Activated effector memory CD4-positive, alpha-beta T cell treated with anti-CD3 and anti-CD28 coated beads, Interleukin-2, amount 50 U/mL, for 16 hours (primary cell): ENCODE results near the gene EHBP1.
A peak's percentile ranks its signal among the peaks of the same experiment; 100 is the strongest.

Source experiments
- DNase-seq: peaks from one replicate; pipeline ENCODE4 v3.0.0-alpha.2; 2020

EHBP1 gene

DNA sequence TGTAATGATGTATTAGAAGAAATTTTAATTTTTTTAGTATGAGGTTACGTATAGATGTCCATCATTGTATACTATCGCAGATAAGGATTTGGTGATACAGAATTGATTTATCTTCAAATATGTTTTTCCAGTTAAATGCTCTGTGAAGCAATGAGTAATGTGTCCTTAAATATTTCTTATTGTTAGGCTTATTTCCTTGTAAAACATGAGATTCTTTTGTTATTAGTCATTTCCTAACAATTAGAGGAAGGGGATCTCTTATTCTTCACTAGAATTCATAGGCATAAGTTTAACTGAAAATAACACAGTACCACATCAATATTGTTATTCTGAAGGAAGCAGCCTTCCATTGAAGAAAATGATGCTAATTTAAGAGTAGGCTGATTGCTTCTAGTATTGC lies 329.7 kb downstream of the EHBP1 start:
- DNase-seq = no peak

DNA sequence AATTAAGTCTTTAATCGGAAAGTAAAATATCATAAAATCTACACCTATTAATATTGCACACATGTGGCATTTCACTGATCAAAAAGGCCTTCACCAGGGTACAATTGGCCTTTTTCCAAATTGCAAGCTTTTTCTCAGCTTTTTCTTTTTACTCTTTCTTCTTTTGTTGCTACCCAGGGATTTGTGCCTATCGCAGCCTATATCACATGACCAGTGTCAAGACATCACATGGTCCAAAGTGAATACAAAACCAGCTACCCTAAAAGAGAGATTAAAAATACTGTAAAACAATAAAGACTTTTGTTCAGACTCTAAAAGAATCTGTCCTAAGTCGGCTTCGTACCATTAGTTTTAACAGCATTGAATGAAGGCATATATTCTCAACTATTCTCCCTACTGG lies 330.1 kb downstream of the EHBP1 start:
- DNase-seq = no peak

DNA sequence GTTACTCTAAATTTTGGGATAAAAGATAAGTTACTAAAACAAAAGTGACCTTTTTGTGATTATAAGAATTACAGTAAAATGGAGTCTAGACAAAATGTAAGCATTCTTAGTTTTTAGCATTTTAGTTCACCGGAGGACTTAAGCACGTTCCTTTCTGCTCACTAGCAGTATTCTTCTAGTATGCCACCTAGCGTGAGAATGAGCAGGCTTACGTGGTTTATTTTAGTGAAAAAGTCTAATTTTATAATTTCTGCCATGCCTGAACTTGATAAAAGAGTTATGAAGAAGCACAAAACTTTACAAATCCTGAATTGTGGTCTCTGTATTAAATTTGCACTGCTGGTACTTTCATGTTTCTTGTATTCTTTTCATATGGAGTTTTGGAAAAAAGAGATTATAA lies 332.5 kb downstream of the EHBP1 start:
- no peak for DNase-seq

DNA sequence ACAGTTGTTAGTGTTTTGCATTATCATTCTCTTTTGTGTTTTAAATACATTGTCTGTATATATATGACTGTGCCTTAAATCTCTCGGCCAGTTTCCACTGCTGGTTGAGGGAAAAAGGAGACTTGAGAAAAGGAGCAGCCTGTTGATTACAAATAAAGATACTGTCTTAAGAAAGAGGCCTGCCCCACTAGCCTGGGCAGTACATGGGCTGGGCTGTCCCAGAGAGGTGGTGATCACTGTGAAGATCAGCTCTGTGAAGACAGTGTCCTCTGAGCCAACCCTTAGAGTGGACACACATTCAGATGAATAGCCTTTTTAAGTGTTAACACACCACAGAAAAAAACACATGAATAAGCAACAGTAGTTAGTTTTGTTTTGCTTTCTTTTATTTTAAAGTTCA lies 335.1 kb downstream of the EHBP1 start:
- DNase-seq = no peak

DNA sequence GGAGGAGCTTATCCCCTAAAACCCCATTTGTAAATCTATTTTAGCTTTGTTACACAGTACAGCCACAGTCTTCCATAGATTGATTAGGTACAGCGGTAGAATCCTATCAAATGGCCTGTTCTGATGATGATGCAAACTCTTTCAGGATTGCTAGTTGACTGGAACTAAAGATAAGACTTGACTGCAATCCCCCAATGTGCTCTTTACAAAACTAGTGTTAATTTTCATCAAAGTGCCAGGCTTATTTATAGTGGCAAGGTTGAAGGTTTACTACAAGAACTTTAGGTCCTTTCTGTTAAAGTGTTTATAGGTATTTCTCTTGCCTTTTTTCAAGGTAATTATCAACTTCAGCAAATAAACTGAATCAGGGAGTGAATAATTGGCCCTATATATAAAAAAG lies 336.1 kb downstream of the EHBP1 start:
- no peak for DNase-seq

DNA sequence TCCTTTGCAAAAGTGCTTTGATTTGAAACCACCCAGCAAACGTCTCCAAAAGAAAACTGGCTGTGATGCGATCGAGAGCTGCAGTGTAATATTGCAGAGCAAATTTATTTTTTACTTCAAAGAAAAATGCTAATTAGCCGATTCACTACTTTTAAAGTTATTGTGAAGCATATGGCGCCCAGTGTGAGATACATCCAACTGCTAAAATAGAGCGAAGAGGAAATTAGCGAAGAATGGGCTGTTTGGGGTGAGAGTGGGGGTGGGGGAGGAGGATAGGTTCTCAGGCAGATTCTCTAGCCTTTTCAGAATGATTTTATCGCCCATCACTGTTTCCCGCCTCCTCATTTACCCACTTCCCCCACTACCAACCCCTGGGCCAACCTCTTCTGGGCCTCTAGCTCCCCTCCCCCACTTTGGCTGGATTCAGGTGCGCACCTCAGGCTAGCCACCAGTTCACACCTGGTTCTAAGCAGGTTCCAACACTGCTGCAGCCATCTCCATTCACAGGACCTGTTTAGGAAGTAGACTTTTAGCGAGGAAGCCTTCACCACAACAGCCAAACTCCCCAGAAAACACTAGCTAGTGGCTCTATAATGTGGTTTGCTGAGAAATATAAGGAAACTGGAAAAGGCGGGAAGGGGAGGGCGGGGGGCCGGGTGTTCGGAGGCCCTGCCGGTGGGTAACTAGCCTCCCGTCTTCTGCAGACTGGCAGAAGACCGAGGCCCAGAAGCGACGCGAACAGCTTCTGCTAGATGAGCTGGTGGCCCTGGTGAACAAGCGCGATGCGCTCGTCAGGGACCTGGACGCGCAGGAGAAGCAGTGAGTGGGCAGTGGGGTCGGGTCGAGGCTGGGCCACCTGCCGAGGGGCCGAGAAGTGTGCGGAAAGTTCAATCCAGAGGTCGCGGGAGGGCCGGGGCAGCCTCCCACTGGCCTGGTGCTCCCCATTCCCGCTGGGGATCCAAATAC lies 339.1 kb downstream of the EHBP1 start:
- DNase-seq = no peak

DNA sequence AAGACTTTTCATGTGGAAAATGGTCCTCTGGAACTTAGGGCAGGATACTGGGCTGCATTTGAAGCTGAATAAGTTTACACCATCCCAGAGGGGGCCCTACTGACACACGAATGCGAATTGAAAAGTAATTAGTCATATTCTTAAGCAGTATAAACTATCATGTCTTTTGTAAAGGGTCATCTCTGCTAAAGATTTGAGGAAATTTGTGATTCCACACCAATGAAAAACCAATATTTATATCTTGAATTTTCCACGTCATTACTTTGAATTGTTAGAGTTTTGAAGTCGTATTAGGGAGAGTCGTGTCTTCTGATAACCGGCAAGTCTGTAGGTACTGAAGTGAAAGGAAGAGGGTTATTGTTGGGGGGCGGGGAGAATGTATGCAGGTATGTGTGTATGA lies 341.0 kb downstream of the EHBP1 start:
- DNase-seq = no peak

DNA sequence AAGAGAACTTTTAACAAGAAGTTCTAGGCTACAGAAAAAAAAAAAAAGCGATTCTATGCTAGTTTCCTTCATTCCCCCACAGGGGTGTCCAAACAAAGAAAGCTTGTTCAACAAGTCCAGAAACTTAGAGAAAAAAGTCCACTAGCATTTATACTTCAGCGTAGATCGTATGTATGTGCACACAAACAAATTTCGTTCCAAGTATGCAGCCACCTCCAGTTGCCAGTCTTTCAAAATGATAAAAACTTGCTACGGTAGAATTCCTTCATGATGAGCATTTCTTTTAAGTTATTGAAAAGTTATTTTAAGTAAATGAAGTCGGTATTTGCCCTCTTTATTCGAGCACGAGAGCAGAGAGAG lies 341.4 kb downstream of the EHBP1 start:
- DNase-seq = no peak

DNA sequence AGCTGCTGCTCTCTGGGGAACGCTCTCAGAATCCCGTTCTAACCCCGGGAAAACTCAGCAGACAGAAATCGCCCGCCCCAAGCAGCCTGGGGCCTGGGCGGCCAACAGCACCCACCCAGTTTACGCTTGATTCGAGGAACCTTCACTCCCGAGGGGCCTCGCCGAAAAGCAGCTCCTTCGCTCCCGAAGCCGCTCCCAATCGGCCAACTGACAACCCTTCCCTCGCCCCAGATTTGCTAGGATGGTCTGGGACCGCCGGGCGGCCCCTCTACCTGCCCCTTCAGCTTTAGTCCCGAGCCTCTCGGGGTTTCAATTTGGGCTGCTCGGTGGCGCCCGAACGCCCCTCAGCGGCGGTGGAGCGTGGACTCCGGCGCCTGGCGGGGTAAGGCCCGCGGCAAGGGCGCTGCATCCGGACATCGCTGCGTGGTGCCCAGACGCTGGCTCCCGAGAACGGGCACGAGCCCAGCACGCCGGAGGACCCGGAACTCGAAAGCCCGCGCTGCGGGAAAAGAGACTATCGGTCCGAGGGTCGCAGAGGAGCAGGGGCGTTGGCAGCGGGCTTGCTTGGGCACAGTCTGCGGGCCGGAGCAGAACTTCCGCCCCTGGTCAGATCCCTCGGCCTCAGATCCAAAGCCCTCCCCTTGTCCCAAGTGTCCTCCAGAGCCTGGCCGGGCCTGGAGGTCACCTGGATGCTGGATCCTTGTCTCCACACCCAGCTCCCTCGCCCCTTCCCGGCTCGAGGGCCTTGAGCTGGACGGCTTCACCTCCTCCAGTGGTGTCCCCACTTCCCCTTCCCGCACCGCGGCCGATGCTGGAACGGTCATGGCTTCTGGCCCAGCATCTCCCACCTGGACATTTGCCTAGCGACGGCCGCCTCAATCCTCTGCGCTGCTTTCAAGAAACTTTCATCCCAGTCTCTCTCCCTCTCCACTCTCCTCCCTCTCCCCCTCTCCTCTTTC lies 342.1 kb downstream of the EHBP1 start:
- no peak for DNase-seq

DNA sequence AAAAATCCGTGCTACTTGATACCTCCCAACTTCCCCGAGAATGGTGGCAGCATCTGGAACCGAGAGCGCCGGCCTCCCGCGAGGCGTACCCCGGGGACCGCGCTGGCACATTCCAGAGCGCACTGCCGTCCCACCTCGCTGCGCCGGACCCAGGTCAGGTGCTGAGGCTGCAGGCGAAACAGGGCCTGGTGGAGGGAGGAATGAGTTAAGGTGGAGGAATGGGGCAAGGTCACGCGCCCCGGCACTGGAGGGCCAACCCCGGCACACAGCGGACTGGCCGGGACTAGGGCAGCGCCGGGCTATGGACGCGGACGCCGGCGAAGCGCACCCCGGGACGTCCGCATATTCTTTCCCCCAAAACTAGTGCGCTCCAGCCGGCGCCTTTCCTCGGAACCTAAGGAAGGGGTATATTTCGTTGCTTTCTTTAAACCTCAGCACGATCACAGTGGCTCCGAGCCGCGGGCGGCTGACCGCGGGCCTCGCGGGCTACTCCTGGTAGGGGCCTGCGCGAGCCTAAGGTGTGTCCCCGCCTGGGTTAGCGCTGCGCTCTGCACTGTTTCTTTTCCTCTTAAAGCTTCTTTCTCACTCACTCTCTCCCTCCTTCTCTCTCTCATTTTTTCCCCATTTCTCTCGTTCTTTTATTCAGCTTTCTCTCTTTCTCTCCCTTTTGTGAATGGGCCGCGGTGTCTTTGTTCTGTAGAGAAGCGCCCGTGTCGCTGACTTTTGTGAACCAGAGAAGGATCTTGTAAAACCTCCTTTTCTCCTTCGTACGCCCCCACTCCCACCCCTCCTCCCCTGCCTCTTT lies 343.1 kb downstream of the EHBP1 start:
- no peak for DNase-seq

DNA sequence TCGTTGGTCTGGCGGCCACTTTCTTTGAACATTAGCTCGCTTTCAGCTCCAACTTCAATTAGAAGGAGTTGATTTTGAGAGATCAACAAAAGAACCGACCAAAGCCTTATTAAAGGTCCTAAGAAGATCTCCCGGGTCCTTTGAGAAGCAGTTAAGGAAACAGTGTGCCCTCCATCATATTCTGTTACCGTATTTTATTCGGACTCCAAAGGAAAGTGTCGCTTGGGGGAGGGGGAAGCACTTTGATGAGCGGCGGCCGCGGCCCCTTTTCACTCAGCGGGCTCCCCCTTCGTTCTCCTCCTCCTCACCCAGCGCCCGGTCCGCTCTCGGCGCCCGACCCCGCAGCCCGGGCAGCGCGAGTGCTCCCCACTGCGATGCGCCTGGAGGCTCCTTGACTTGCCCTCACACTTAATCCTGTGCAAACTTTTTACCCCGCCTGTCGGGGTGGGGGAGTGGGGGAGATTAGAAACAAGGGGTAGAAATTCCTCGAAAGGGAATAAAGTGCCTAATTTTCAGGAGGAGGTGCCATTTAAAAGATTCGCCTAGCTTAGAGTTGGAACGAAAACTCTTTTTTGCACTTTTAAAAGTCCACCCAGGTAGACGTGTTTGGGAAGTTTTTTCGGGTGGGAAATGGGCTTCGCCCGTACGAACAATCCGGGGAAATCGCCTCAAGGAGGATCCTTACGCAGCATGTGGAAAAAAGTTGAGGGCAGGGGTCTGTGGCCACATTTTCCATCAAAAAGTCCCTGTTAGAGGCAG lies 343.9 kb downstream of the EHBP1 start:
- no peak for DNase-seq

DNA sequence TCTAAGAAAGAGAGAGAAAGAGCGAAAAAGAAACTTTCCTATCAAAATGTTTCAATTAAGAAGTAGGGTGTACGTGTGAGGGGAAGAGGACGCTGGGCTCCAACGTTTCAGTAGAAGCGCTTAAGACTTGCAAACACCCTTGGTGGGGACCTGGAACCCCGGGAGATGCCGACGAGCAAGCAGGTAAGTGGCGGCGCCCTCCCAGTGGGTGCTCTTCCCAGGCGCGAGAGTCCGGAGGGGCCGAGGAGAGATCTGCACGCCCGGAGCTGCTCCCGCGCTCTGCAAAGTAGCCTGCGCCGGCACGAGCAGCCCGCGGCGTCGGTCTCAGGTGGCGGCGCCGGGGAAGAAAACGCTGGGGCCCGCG lies 344.4 kb downstream of the EHBP1 start:
- no peak for DNase-seq

DNA sequence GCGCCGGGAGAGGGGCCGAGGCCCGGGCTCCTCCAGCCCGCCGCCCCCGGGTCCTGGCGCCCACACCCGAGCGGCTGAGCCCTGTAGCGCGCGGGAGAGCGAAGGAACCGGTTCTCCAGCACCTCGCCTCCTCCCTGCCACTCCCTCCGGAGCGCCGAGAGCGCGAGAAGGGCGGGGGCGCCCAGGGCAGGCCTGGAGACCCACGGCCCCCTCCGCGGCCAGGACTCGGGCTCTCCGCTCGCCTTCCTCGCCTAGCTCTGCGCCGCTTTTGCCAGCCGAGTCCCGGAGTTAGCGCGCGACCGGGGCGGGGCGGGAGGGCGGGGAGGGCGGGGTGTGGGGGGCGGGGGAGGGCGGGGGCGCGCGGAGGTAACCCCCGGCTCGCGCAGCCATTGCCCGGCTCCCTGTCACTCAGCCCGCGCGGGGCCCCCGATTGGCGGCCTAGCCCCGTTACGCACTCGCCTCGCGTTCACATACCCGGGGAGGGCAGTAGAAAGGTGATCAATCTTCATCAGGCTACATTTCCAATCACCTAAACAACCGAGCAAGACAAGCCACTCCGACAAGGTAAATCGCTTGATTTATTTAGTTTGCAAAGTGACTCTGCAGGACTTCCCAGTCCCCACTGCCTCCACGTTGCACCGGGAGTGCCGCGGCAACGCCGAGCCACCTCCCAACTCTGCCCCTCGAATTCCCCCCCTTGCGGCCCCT lies 345.0 kb downstream of the EHBP1 start, which contains the start of gene OTX1:
TSS of gene OTX1 (plus strand) at position 497 of the 708 bp plus-strand sequence. CDS start 2,161 bp downstream, outside the sequence.
- DNase-seq = peak; percentile 81

DNA sequence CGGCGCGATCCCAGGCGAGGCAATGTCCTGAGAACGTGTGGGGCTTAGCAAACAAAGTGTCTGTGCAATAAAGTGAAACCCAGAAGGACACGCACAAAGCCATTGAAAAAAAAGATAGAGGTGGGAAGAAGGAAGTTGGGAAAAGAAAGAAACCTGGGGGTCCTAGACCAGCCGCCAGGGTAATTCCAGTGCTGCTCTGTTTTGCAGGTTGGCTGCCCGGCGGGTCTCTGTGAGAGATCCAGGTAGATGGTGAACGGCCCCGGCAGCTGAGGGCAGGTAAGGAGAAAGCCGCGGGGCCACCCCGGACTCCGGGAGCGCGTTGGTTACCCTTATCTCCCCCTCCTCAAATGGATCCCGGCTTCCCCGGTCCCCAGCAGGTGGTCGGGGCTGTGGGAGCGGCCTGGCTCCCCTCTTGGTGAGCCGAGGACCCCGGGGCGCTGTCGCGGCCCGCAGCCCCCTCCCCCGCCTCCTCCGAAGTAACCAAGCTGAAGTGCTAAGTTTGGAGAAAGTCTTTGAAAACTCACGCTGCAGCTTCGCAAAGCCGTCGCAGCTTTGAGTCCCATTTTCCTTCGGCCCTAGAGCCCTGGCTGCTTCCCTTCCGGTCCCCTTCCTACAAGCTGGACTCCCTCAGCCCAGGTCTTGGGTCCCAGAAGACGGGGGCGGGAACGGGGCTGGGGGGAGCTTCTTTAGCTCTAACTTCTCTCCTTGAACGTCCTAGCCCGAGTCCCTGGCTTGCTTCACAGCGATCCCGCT lies 345.7 kb downstream of the EHBP1 start:
- DNase-seq = no peak

DNA sequence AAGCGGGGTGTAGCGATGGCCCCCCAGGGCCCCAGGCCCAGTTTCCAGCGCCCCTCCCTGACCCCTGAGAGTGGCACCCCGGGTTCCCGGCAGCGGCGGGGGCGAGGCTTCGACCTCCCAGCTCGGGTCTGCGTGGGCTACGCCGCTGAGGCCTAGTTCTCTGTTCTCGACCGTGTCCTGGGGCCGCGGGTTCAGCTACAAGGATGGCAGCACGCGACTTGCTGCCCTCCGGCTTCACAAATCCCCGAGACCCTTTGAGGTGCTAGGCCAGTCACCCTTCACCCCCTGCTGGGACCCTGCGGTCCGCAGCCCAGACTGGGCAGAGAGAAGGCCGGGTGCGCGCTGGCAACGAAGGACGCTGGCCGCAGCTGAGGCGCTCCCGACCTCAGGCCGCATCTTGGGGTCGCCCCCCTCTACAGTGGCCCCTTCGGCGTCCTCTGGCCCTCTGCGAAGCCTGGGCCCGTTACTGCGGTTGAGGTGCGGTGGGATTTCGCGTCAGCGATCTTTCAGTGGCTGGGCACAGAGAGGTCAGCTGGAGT lies 346.4 kb downstream of the EHBP1 start:
- no peak for DNase-seq

DNA sequence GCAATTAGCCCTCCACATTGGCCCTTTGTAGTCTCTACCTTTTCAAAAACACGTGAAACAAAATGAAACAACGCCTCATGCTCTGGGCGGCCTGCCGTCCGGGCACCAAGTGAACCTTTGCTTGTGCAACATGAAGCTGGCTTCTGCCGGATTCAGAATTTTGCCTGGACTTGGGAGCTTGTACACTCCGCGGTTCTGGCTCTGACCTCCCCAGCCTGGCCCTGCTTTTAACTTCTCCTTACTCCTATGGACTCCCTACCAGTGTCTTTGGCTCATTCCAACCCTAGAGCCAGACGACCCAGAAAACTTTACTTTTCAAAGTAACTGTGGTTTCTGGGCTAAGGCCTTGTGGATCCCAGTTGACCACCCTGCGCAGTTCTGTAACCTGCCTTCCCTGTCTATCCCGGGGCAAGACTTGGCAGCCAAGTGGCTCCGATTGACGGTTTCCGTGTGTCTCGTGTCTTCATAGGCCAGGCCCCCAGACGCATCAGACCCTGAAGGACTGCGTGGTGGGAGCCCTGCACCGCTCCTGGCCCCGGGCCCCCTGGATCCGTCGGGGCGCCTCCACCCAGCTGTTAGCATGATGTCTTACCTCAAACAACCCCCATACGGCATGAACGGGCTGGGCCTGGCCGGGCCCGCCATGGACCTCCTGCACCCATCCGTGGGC lies 347.0 kb downstream of the EHBP1 start:
- no peak for DNase-seq

DNA sequence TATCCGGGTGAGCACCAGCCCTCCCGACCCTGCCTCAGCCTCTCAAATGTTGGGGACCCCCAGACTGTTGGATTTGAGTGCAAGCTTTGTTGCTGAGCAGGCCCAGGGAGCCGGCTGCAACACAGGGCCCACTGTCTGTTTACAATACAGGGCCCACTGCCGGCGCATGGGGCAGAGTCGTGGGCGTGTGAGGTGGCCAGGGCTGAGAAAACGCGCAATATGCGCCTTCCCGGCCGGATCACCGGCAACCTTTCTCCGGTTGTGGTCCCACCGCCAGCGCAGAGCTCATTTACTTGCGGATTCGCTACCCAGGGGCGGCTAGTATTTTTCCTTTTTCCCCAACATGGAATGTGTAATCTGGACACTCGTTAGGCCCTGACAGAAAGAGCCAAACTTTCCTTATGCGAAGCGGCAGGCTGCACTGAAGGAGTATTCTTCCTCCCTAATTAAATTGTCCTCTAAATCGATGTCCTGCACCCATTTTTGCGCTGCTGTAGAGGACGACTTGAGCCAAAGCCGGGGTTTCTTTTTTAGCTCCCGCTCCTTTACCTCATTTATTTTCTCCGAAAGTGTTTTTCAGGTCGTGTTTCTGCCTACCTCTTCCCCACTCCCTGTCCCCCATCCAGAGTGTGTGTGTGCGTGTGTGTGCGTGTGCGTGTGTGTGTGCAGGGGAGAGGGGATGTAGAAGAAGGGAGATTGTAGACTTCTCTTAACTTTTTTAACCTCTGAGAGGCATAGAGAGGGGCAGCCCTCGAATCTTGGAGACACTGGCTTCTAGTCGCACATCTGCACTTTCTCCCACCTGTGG lies 347.8 kb downstream of the EHBP1 start:
- DNase-seq = no peak

DNA sequence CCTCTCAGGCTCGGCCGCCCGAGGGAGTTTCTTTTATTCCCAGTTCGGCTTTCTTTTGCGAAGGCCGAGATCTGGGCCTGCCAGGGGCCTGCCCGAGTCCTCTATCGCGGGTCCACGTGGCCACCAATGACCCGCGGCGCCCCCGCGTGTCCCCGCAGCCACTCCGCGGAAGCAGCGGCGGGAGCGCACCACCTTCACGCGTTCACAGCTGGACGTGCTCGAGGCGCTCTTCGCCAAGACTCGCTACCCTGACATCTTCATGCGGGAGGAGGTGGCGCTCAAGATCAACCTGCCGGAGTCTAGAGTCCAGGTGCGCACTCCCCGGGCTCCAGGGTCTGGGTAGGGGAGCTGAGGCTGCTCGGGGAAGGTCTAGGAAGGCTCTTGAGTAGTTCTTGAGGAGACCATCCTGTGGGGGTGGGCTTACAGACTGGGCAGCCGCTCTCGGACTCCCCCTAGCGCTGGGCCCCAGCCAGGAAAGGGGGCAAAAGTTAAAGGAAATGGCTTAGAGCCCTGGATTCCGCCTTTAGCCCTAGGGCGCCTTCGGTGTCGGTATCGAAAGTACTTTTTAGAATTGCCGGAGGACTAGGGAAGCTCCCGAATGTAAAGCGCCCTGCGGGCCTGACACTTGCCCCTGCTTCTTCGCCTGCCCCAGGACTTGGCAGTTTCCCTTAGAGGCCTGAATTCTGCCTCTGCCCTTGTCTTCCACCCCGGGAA lies 348.5 kb downstream of the EHBP1 start:
- DNase-seq = no peak
